GOT3 (cell line): ENCODE results near the gene MED13.

ENCODE experiments used
- DNase-seq: peaks from one replicate; lab custom pipeline; 2025; ENCODE audit warnings: mixed read lengths; lab: John Stamatoyannopoulos, UW

The MED13 gene, protein sequence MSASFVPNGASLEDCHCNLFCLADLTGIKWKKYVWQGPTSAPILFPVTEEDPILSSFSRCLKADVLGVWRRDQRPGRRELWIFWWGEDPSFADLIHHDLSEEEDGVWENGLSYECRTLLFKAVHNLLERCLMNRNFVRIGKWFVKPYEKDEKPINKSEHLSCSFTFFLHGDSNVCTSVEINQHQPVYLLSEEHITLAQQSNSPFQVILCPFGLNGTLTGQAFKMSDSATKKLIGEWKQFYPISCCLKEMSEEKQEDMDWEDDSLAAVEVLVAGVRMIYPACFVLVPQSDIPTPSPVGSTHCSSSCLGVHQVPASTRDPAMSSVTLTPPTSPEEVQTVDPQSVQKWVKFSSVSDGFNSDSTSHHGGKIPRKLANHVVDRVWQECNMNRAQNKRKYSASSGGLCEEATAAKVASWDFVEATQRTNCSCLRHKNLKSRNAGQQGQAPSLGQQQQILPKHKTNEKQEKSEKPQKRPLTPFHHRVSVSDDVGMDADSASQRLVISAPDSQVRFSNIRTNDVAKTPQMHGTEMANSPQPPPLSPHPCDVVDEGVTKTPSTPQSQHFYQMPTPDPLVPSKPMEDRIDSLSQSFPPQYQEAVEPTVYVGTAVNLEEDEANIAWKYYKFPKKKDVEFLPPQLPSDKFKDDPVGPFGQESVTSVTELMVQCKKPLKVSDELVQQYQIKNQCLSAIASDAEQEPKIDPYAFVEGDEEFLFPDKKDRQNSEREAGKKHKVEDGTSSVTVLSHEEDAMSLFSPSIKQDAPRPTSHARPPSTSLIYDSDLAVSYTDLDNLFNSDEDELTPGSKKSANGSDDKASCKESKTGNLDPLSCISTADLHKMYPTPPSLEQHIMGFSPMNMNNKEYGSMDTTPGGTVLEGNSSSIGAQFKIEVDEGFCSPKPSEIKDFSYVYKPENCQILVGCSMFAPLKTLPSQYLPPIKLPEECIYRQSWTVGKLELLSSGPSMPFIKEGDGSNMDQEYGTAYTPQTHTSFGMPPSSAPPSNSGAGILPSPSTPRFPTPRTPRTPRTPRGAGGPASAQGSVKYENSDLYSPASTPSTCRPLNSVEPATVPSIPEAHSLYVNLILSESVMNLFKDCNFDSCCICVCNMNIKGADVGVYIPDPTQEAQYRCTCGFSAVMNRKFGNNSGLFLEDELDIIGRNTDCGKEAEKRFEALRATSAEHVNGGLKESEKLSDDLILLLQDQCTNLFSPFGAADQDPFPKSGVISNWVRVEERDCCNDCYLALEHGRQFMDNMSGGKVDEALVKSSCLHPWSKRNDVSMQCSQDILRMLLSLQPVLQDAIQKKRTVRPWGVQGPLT (N-terminal part only)

DNA sequence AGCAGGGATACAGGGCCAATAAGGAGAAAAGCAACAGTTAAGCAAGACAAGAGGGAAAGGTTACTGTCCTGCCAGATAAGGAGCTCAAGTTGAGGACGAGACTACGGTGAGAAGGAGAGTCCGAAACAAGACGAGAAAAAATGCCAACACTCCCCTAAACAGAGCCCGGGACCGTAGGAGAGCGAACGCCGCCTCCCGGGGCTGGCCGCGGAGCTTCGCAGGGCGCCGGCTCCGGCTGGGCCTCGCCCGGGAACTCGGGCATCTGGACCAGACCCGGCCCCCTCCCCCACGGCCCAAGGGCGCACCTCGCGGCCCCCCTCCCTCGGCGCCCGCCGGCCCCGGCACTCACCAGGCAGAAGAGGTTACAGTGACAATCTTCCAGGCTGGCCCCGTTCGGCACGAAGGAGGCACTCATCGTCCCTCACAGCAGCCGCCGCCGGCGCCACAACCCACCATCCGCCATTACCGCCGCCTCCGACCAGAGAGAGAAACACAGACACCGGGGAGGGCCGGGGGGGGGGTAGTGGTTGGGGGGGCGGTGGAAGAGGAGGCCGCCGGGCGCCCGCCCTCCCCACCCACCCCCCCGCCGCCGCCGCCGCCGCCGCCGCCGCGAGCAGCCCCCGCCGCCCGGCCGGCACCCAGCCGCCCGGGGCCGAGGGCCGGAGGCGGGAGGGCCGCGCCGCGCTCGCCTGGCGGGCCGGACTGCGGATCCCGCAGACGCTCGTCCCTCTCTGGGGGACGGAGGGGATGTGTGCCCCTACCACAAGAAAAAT lies at the start of gene MED13:
Gene MED13 (minus strand): TSS at position 488 of the 773 bp plus-strand sequence. CDS start 73 bp downstream, at position 415.
- no peak for DNase-seq

- no peak for DNase-seq
These were observed 47.2 kb upstream of the MED13 start for GRCh38 chr17:62112229-62112628.

GRCh38 chr17:62111562-62112171 lies 46.6 kb upstream of the MED13 start:
- DNase-seq, result no peak

DNA sequence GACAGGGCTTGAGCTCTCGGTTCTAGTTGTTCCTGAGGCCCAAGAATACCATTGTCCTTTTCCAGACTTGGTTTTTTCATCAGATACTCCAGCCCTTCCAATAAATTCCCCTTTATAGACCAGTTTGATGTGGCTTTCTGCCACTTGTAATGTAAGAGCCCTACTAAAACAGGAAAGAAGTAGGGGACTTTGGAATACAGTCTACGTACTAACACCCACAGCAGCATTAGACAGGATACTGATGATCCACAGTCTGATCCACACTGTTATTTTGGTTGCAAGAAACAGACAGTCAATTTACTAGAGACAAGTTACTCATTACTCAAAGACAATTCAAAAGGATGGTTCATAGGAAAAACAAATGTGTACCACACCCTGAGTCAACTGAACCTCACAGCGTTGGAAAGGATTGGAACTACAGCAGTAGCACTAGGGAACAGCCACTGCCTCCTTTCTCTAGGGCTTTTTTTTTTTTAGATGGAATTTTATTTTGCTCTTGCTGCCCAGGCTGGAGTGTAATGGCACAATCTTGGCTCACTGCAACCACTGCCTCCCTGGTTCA lies 45.9 kb upstream of the MED13 start:
- DNase-seq, result no peak

GRCh38 chr17:62109924-62110323 lies 44.8 kb upstream of the MED13 start:
- no peak for DNase-seq

DNA sequence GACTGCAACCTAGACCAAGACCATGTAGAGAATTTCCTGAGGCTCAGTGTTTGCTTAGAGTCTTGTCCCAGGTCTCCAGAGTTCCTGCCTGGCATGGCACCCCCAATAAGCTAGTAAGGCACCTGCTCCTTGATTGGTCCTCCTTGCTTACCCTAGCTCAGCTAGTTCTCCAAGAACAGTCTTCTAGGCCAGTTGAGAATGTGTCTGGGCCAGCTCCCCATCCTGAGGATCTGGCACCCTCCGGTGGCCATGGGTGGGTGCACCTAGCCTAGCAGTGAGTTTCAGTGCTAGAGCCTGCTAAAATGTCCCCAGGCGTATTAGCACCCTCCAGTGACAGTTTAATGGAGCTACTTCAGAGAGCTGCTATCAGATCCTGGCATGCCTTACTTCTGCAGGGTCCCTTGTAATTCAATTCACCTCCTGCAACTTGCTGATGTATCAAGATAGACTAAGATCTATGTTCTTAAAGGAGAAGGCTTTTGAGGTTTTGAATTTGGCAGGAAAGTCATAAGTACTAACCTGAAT lies 44.4 kb upstream of the MED13 start:
- DNase-seq, result no peak

DNA sequence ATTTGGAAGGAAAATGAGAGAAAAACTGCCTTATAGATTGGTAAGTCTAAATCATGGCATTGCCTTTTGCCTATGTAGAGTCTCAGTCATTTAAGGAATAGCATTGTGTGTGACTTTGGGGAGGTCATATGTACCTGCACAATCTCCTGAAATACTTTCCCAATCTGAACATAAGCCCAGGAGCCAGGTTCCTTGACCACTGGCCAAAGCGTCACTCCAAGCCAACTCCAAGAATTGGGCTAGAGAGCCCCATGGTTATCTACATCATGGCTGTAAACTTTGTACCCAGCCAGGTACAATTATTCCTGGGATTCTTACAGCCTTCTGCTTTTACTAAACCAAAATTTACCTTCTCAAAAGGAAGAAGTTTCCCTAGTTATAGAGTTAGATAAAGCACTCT lies 40.8 kb upstream of the MED13 start:
- DNase-seq, result no peak

- no peak for DNase-seq
These were observed 40.3 kb upstream of the MED13 start for GRCh38 chr17:62105357-62105756.

DNA sequence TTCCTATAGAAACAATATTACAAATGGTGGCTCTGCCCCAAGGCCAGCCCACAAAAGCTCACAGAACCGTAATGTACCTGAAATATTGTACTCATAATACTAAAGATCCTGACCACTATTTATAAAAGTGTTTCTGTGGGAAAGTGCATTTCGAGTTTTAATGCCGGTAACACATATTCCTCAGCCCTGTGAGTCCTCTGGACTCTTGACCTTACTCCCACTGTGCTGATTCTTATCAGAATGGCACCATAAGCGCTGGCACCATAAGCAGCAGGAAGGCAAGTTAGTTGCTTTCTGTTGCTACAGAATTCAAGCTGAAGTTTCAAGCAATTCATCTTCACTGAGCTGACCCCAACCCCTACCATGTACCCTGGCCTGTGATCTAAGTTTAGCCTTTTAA lies 36.4 kb upstream of the MED13 start:
- DNase-seq, result no peak

- no peak for DNase-seq
These were observed 36.0 kb upstream of the MED13 start for GRCh38 chr17:62101090-62101489.

GRCh38 chr17:62100055-62100454 lies 35.0 kb upstream of the MED13 start:
- DNase-seq, result no peak

DNA sequence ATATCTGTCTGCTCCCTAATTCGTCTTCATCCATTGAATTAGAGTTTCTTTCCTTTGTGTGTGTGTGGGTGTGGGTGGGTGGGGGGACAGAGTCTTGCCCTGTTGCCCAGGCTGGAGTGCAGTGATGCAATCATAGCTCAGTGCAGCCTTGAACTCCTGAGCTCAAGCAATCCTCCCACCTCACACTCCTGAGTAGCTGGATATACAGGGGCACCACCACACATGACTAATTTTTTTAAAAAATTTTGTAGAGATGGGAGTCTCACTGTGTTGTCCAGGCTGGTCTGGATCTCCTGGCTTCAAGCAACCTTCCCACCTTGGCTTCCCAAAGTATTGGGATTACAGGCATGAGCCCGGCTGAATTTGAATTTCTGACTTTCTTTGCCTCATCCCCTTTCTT lies 34.5 kb upstream of the MED13 start:
- DNase-seq, result no peak

GRCh38 chr17:62098623-62099231 lies 33.6 kb upstream of the MED13 start:
- DNase-seq, result no peak

GRCh38 chr17:62096401-62096670 lies 31.3 kb upstream of the MED13 start:
- no peak for DNase-seq

- no peak for DNase-seq
These were observed 29.1 kb upstream of the MED13 start for GRCh38 chr17:62094175-62094574.

GRCh38 chr17:62093188-62094155 lies 28.4 kb upstream of the MED13 start:
- DNase-seq, result no peak

- DNase-seq, result no peak
These were observed 27.7 kb upstream of the MED13 start for GRCh38 chr17:62092784-62093183.

DNA sequence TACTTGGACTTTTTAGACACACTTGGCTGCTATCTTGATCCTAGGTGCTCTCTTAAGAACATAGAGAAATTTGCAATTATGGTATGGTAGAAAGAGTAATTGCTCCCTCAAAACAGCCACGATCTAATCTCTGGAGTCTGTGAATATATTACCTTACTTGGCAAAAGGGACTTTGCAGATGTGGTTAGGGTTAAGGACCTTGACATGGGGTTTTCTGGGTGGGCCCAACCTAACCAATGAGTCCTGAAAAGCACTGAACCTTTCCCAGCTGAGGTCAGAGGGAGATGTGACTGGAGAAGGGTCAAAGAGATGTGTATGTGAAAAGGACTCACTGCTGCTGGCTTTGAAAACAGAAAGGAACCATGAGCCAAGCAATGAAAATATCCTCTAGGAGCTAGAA lies 26.7 kb upstream of the MED13 start:
- no peak for DNase-seq

- DNase-seq, result no peak
These were observed 25.8 kb upstream of the MED13 start for GRCh38 chr17:62090868-62091267.
